Activated naive CD4-positive, alpha-beta T cell treated with anti-CD3 and anti-CD28 coated beads, Interleukin-2, amount 10 ng/mL, durations not matched to agents 7 days and 5 days (primary cell): ENCODE data around the gene DLEU7.

Experiments used
- CTCF ChIA-PET: fragments of 350-600 bp; sonication (Branson Sonifier 250); formaldehyde crosslinking; loops from one replicate; lab custom pipeline; 2021; ENCODE audit warnings: antibody characterized with exemption; lab: Charles Lee
- DNase-seq: peaks from one replicate; pipeline ENCODE4 v3.0.0-alpha.2; 2020
- H3K27ac Mint-ChIP-seq: one replicate; pipeline ENCODE4 v1.8.0; 2021; ENCODE audit warnings: mild to moderate bottlenecking, moderate library complexity, mixed read lengths
- H3K27me3 Mint-ChIP-seq: one replicate; pipeline ENCODE4 v1.8.0; 2021; ENCODE audit warnings: mild to moderate bottlenecking, mixed read lengths
- H3K36me3 Mint-ChIP-seq: one replicate; pipeline ENCODE4 v1.8.0; 2021; ENCODE audit warnings: mixed read lengths
- H3K4me1 Mint-ChIP-seq: one replicate; pipeline ENCODE4 v1.8.0; 2021; ENCODE audit warnings: mixed read lengths
- H3K4me3 Mint-ChIP-seq: one replicate; pipeline ENCODE4 v1.8.0; 2021; ENCODE audit warnings: mild to moderate bottlenecking, moderate library complexity, mixed read lengths
- H3K9me3 Mint-ChIP-seq: one replicate; pipeline ENCODE4 v1.8.0; 2021; ENCODE audit warnings: mixed read lengths

DLEU7 gene

GRCh38 chr13:50843257-50844083, at the start of gene DLEU7:
Gene DLEU7 (minus strand): TSS chr13:50843692. CDS start chr13:50843646, 46 bp downstream.
- no peak for DNase-seq
- Mint-ChIP-seq H3K9me3 (no peaks in the 10 kb centered on the region), H3K4me3 (no peak within 1 kb of the TSS), H3K27ac (no peak within 1 kb of the TSS), H3K4me1 (peaks cover 13% of the 10 kb centered on the region), H3K27me3 (peaks cover 18% of the 10 kb centered on the region), H3K36me3 (no peaks in the 10 kb centered on the region)
- CTCF ChIA-PET, result interaction anchor here (0.6 kb wide), 1 partner anchor 71 kb away, joined by 4 read pairs; no protein-coding TSS in a partner anchor

- CTCF ChIA-PET, result interaction anchor here (0.6 to 7.4 kb wide), 5 partner anchors 18 to 895 kb away, joined by 3 to 84 read pairs (median 5); partner anchors contain the start of genes RNASEH2B and TRIM13
These were observed 48.9 kb upstream of the DLEU7 start for GRCh38 chr13:50892210-50892944.

GRCh38 chr13:50891206-50891605, 47.7 kb upstream of the DLEU7 start:
- H3K4me1 Mint-ChIP-seq, result peaks cover 50% of the 10 kb centered on the region
- H3K4me3 Mint-ChIP-seq, result no peak overlapping the region
- H3K36me3 Mint-ChIP-seq, result peaks cover 15% of the 10 kb centered on the region
- peak overlapping the region; percentile 67 for H3K27ac Mint-ChIP-seq
- CTCF ChIA-PET, result interaction anchor here (1.3 to 7.4 kb wide), 3 partner anchors 19 to 955 kb away, joined by 3 to 84 read pairs (median 5); partner anchors contain the start of genes RNASEH2B, SPRYD7 and TRIM13
- no peak for DNase-seq
- peaks cover 8% of the 10 kb centered on the region for H3K9me3 Mint-ChIP-seq
- H3K27me3 Mint-ChIP-seq, result no peaks in the 10 kb centered on the region

More at GRCh38 chr13:50892210-50892944, 48.9 kb upstream of the DLEU7 start:
- Mint-ChIP-seq H3K9me3 (peaks cover 6% of the 10 kb centered on the region), H3K4me1 (peaks cover 53% of the 10 kb centered on the region), H3K36me3 (peaks cover 21% of the 10 kb centered on the region), H3K27me3 (no peaks in the 10 kb centered on the region), H3K4me3 (peak overlapping the region; percentile 70), H3K27ac (peak overlapping the region; percentile 98)
- DNase-seq, result peak; percentile 74

GRCh38 chr13:50889317-50889716, 45.8 kb upstream of the DLEU7 start:
- Mint-ChIP-seq H3K27me3 (no peaks in the 10 kb centered on the region), H3K9me3 (peaks cover 2% of the 10 kb centered on the region), H3K4me1 (peaks cover 41% of the 10 kb centered on the region), H3K36me3 (peaks cover 6% of the 10 kb centered on the region), H3K27ac (no peak overlapping the region), H3K4me3 (no peak overlapping the region)
- no peak for DNase-seq
- CTCF ChIA-PET, result no interaction called here

GRCh38 chr13:50888362-50888761, 44.9 kb upstream of the DLEU7 start:
- DNase-seq, result no peak
- peaks cover 3% of the 10 kb centered on the region for H3K36me3 Mint-ChIP-seq
- no peak overlapping the region for H3K27ac Mint-ChIP-seq
- peaks cover 32% of the 10 kb centered on the region for H3K4me1 Mint-ChIP-seq
- peaks cover 2% of the 10 kb centered on the region for H3K9me3 Mint-ChIP-seq
- CTCF ChIA-PET, result interaction anchor here (0.6 kb wide), 1 partner anchor 812 kb away, joined by 3 read pairs; no protein-coding TSS in a partner anchor
- no peak overlapping the region for H3K4me3 Mint-ChIP-seq
- no peaks in the 10 kb centered on the region for H3K27me3 Mint-ChIP-seq

- CTCF ChIA-PET, result no interaction called here
- peaks cover 2% of the 10 kb centered on the region for H3K9me3 Mint-ChIP-seq
- peaks cover 2% of the 10 kb centered on the region for H3K36me3 Mint-ChIP-seq
- no peaks in the 10 kb centered on the region for H3K27me3 Mint-ChIP-seq
- H3K4me1 Mint-ChIP-seq, result peaks cover 21% of the 10 kb centered on the region
- no peak overlapping the region for H3K27ac Mint-ChIP-seq
- H3K4me3 Mint-ChIP-seq, result no peak overlapping the region
- DNase-seq, result no peak
These were observed 43.7 kb upstream of the DLEU7 start for GRCh38 chr13:50887151-50887550.

GRCh38 chr13:50884265-50884664, 40.8 kb upstream of the DLEU7 start:
- CTCF ChIA-PET, result no interaction called here
- peaks cover 9% of the 10 kb centered on the region for H3K4me1 Mint-ChIP-seq
- H3K9me3 Mint-ChIP-seq, result peaks cover 2% of the 10 kb centered on the region
- DNase-seq, result no peak
- H3K4me3 Mint-ChIP-seq, result no peak overlapping the region
- peaks cover 2% of the 10 kb centered on the region for H3K36me3 Mint-ChIP-seq
- H3K27ac Mint-ChIP-seq, result no peak overlapping the region
- peaks cover 6% of the 10 kb centered on the region for H3K27me3 Mint-ChIP-seq

GRCh38 chr13:50883728-50884127, 40.2 kb upstream of the DLEU7 start:
- Mint-ChIP-seq H3K27ac (no peak overlapping the region), H3K36me3 (peaks cover 2% of the 10 kb centered on the region), H3K4me1 (peaks cover 9% of the 10 kb centered on the region), H3K9me3 (peaks cover 2% of the 10 kb centered on the region), H3K4me3 (no peak overlapping the region), H3K27me3 (peaks cover 6% of the 10 kb centered on the region)
- DNase-seq, result no peak
- CTCF ChIA-PET, result interaction anchor here (0.6 kb wide), 1 partner anchor 502 kb away, joined by 3 read pairs; no protein-coding TSS in a partner anchor

GRCh38 chr13:50882816-50883435, 39.4 kb upstream of the DLEU7 start:
- H3K9me3 Mint-ChIP-seq, result peaks cover 2% of the 10 kb centered on the region
- H3K27me3 Mint-ChIP-seq, result peaks cover 7% of the 10 kb centered on the region
- peaks cover 2% of the 10 kb centered on the region for H3K36me3 Mint-ChIP-seq
- no peak overlapping the region for H3K27ac Mint-ChIP-seq
- H3K4me3 Mint-ChIP-seq, result no peak overlapping the region
- peaks cover 9% of the 10 kb centered on the region for H3K4me1 Mint-ChIP-seq
- CTCF ChIA-PET, result no interaction called here
- DNase-seq, result no peak

- no peak for DNase-seq
- H3K27ac Mint-ChIP-seq, result no peak overlapping the region
- no peaks in the 10 kb centered on the region for H3K36me3 Mint-ChIP-seq
- H3K9me3 Mint-ChIP-seq, result no peaks in the 10 kb centered on the region
- H3K4me3 Mint-ChIP-seq, result no peak overlapping the region
- CTCF ChIA-PET, result no interaction called here
- no peaks in the 10 kb centered on the region for H3K4me1 Mint-ChIP-seq
- H3K27me3 Mint-ChIP-seq, result peaks cover 5% of the 10 kb centered on the region
These were observed 30.5 kb upstream of the DLEU7 start for GRCh38 chr13:50873991-50874390.

- Mint-ChIP-seq H3K27me3 (peaks cover 5% of the 10 kb centered on the region), H3K36me3 (no peaks in the 10 kb centered on the region), H3K27ac (no peak overlapping the region), H3K9me3 (no peaks in the 10 kb centered on the region), H3K4me1 (no peaks in the 10 kb centered on the region), H3K4me3 (no peak overlapping the region)
- CTCF ChIA-PET, result no interaction called here
- DNase-seq, result no peak
These were observed 30.0 kb upstream of the DLEU7 start for GRCh38 chr13:50873467-50873866.

- Mint-ChIP-seq H3K27ac (no peak overlapping the region), H3K4me3 (no peak overlapping the region), H3K4me1 (no peaks in the 10 kb centered on the region), H3K9me3 (no peaks in the 10 kb centered on the region), H3K27me3 (peaks cover 11% of the 10 kb centered on the region), H3K36me3 (no peaks in the 10 kb centered on the region)
- CTCF ChIA-PET, result no interaction called here
- DNase-seq, result no peak
These were observed 27.9 kb upstream of the DLEU7 start for GRCh38 chr13:50871405-50871804.

- no peak for DNase-seq
- Mint-ChIP-seq H3K4me1 (no peaks in the 10 kb centered on the region), H3K36me3 (no peaks in the 10 kb centered on the region), H3K27me3 (peaks cover 11% of the 10 kb centered on the region), H3K4me3 (no peak overlapping the region), H3K9me3 (no peaks in the 10 kb centered on the region), H3K27ac (no peak overlapping the region)
- CTCF ChIA-PET, result no interaction called here
These were observed 24.1 kb upstream of the DLEU7 start for GRCh38 chr13:50867637-50867945.
